Cortex of kidney (tissue), 1 donor: Measurements from ENCODE around the gene CPSF4L.
"Not testable (repeated sequence)": the region's sequence is repeated elsewhere in the genome, so short reads cannot be mapped to it uniquely, and the experiment has no call there.

Experiments used
- DNase-seq: peaks from one replicate; lab custom pipeline; 2025; lab: John Stamatoyannopoulos, UW

The CPSF4L gene

DNA sequence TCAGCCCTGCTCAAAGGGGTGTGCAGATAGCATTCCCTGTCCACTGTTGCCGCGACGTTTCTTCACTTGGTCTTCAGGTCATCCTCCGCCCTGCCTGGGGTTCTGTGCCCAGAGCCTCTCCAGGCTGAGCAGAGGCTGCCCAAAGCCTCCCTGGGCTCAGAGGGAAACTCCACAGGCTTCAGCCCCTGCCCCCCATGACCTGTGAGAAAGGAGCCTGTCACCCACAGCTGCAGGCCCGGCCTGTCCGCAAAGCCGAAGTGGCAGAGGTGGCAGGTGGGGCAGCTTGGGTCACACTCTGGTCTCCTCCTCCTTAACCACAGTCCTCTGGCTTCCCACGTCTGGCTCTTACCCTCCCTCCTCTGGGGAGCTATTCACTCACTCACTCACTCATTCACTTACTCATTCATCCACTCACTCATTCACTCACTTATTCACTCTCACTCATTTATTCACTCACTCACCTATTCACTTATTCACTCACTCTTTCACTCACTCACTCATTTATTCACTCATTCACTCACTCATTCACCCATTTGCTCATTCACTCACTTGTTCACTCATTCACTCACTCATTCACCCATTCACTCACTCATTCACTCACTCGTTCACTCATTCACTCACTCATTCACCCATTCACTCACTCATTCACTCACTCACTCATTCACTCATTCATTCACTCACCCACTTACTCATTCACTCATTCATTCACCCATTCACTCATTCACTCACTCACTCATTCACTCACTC is 7.1 kb upstream of the CPSF4L start:
- DNase-seq = no peak

DNA sequence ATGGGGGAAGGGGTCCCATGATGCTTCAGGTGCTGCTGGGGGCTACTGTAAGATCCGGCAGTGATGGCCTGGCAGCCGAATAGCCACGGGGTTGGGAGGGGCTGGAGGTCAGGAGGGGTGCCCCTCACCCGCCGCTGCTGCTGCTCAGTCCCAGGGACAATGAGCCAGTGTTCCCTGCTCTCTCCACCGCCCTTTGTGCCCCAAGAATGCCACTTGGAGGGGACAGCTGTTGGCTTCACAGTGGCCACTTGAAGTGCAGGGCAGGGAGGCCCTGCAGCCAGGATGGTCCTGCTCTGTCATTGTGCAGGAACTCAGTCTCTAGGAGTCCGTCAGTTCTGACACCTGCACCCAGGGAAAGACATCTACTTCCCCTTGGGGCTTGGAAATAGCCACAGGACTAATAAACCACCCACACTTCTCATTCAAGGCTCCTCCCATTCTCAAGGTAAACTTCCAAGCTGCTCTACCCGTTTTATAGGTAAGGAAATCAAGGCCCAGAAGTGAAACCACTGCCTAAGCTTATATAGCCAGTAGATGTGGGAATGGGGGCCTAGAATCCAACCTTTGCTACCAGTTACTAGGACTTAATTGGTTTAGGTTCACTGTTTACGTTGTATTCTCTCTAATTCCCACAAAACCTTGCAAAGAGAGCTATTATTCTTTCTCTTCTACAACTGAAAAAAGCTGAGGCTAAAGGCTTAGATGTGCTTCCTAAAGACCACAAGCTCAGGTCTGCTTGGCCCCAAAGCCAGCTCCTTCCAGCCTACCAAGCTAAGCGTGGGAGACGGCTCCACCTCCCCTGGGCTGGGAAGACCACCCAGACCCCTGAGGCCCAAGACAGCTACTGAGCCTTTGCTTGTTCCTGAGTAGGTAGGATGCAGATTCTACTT is 6.2 kb upstream of the CPSF4L start:
- no peak for DNase-seq

DNA sequence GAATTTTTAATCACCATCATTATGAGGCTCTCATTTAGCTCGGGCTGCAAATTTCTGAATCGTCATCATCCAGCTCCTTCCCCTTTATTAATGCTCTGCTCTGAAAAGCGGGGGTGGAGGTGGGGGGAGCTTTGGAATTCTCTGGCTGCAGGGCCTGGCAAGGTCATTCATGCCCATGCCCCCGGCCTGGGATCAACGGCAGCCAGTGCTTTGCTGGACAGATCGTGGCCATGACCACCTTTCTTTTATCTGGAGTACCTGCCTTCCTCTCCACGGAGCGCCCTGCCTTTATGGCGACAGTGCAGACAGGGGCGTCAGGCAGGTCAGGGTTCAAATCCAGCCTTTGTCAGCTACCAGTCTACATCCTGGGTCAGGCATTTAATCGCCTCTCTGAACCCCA is 5.1 kb upstream of the CPSF4L start:
- DNase-seq = no peak

DNA sequence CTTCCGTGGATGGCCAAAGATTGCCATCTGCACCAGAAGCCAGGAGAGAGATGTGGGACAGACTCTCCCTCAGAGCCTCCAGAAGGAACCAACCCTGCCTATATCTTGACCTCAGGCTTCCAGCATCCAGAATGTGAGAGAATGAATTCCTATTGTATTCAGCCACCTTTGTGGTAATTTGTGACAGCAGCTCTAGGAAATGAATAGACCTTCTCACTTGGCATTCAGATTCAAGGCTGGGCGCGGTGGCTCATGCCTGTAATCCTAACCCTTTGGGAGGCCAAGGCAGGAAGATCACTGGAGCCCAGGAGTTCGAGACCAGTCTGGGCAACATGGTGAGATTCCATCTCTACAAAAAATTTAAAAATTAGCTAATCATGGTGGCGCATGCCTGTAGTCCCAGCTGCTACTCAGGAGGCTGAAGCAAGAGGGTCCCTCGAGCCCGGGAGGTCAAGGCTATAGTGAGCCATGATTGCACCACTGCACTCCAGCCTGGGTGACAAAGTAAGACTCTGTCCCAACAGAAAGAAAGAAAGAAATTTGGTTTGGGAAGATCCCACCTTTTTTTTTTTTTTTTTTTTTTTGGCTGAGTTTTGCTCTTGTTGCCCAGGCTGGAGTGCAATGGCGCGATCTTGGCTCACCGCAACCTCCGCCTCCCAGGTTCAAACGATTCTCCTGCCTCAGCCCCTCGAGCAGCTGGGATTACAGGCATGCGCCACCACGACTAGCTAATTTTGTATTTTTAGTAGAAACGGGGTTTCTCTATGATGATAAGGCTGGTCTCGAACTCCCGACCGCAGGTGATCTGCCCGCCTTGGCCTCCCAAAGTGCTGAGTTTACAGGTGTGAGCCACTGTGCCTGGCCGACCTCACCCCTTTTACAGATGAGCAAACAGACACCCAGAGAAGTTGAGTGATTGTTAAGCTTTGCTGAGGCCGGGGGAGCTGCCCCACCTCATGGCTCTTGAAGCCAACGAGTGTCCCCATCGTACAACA is 4.3 kb upstream of the CPSF4L start:
- DNase-seq = no peak

DNA sequence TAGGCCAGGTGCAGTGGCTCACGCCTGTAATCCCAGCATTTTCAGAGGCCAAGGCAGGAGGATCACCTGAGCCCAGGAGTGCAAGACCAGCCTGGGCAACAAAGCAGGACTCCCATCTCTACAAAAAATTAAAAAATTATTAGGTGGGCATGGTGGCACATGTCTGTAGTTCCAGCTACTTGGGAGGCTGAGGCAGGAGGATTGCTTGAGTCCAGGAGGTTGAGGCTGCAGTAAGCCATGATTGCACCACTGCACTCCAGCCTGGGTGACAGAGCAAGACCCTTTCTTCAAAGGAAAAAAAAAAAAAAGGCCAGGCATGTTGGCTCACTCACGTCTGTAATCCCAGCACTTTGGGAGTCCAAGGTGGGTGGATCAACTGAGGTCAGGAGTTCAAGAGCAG is 2.8 kb upstream of the CPSF4L start:
- DNase-seq = not testable (repeated sequence)

DNA sequence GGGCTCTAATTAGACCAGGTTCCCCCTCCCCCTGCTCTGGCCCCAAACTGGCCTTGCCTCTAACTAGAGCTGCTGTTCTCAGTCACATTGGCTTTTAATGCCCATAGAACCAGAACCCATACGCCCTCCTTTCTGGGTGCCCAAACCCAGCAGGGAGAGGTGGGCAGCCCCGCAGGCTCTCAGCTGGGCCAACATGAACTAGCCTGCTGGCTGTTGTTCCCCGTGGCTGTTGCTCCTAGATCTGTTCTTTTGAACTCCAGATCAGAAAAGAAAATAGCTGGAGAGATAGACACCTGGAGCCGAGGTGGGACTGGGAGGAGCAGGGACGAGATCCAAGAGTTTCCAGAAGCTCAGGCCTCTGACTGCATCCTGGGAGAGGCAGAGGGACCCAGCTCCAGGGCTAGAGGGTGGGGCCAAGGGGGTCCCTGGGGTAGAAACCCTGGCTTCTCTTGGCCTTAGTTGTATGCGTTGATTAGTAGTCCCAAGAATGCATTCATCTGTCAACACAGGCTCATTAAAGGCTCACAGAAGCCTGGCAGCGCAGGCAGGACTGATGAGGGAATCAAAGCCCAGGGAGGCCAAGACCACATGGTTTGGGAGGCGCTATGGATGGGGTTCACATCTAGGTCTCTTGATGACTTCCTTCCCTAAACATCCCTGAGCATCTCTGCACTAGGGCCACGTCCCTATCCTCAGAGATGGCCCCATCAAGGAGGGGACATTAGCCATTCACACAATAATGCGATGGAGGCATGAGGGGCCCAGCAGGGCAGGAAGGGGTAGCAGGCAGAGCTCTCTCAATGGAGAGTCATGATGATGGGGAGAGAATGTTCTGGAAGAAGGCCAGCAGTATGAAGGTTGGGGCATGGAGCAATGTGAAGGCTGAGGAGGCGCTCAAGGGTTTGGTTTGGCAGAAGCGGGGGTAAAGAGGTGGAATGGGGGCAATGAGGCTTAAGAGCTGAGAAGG is 1.3 kb upstream of the CPSF4L start:
- no peak for DNase-seq

- DNase-seq = no peak
These were observed 434 bp upstream of the CPSF4L start for GRCh38 chr17:73261952-73262675.

DNA sequence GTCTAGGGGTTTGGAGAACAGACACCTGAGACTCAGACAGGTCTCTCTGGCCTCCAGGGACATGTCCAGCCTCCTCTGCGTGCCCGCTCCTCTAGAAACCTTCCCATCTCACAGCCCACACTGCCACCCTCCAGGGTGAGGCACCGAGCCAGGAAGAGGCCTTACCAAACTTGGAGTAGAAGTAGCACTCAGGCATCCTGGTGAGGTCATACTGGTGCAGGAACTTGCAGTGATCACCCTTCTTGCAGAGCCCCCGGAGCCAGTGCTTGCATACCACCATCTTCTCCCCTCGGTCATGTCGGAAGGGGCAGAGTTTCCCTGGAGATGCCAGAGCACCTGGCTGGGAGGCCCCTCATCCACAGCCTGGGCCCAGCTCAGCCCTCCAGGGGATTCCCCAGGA is 4.2 kb downstream of the CPSF4L start:
- no peak for DNase-seq

- DNase-seq = no peak
These were observed 5.5 kb downstream of the CPSF4L start for GRCh38 chr17:73256220-73256619.

DNA sequence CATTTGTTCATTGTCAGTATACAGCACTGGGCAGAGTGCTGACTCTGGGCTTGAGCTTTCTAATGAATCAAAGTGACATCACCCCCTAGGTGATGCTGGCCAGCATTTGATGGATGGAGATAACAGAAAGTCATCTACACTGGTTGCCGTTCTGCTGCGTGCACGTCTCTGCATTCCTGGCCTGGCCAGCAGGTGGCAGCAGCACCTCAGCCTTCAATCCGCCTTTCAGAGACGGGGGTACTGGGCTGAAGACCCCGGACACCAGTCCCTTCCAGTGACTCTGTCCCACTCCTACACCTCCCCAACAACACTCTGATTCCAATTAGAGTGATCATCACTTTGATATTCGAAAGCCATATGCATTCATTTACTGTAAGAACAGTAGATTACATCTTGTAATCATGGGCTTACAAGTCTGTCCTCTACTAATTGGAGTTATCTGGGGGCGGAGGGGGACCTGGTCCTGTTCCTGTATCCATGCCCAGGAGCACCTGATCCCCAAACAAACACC is 6.0 kb downstream of the CPSF4L start:
- DNase-seq = no peak

GRCh38 chr17:73251871-73252270 is 9.8 kb downstream of the CPSF4L start:
- DNase-seq = no peak

- DNase-seq = no peak
These were observed 10.6 kb downstream of the CPSF4L start for GRCh38 chr17:73250851-73251640.

DNA sequence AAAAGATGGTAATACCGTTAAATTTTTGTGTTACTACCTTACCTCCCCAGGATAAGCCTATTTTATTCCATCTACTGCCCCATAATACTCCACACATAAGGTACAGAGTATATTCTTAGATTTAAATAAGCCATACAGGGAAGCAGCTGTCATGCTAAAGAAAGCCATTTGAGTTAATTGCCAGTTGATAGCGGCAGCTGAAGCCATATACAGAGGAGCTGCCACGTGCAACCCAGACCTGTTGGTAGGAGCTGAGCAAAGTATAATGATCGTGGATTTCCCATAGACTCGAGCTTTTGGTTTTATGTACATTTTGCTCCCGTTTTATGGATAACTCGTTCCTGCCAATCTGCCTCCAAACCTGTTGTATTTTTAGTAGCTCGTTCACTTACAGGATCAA is 12.0 kb downstream of the CPSF4L start:
- no peak for DNase-seq

DNA sequence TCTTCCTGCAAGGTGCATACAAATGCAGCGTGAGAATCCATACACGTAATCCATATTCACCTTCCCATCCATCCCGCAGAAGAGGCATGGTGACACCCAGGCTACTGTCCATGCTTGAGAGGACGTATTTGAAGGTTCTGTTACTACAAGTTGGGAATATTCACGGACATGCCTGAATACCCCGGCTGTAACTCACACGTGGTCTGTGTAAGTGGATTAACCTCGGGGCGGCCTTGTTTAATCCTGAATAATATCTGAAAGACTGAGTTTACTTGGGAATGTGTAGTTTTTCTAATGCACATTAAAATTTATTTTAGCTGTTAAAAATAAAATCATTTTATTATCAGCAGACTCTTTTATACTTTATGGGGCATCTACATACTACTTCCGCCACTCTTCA is 13.1 kb downstream of the CPSF4L start:
- DNase-seq = no peak

DNA sequence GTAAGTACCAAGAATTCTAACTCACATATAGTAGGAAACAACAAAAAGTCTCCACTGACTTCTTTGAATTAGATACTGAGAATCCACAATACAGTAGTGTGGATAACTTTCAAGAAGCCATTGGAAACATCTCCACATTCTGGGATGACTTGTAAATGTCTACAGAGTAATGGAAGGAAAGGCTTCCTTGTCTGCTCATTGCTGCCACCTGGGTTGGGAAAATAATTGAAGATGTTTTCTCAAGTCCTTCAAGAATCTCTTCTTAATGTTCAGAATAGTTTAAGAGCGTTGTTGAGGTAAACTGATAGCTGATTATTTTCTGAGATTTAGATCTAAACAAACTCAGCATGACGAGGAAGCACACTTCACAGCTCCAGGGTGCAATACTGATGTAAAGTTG is 14.0 kb downstream of the CPSF4L start:
- no peak for DNase-seq

DNA sequence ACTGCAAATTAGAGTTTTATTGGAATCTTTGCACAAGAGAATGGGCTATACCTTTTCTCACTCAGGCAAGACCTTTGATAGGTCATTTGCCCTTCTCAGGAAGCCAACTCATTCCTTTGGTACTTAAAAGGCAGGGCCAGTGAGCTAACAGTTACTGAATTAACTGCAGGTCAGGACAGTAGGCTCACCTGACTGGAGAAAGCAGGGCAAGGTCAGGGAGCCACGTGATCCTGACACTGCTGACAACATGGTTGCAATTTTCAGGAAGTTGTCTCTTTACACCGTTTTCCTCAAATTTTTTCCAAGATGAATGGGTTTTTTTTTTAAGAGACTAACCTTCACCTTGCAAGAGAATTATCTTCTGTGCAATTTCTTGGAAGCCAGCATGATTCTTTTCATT is 21.1 kb downstream of the CPSF4L start:
- no peak for DNase-seq

DNA sequence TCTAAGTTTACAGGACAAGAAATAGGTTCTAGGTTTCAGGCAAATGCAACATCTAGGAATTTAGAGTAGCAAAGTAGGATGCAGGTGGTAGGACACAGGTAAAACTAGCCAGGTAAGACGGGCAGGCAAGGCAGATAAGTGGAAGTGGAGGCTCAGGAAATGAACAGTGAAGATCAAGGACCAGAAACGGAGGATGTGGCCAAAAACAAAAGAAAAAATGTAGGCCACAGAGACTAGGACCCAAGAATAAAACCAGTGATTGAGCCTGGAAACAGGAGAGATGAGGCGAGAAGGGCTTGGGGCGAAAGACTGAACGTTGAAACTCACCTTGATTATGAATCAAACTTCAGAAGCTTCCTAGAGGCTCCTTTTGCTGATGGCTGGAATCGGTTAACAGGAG is 24.0 kb downstream of the CPSF4L start:
- DNase-seq = no peak

GRCh38 chr17:73234736-73235135 is 26.9 kb downstream of the CPSF4L start:
- no peak for DNase-seq
